CD14-positive monocyte (primary cell): Measurements from ENCODE around the gene NPHP3. TPM values are rescaled to one million over a fixed set of nuclear protein-coding genes. Genes with fewer than 3 reads are reported as not detected.

ENCODE experiments used
- DNase-seq, 3 donors: peaks; one replicate each; pipeline ENCODE4 v3.0.0-alpha.2; 2011 to 2022
- H2AFZ ChIP-seq: 2 replicates; pipeline ENCODE4 v1.6.0; 2012; ENCODE audit warnings: mild to moderate bottlenecking, low read depth, low read length, inconsistent platforms; ENCODE audit not compliant: insufficient read depth, poor library complexity, severe bottlenecking
- H3K27ac ChIP-seq, 2 donors: 1 replicate in 1 of 2; 2 replicates in 1 of 2; pipeline ENCODE4 v1.5.1; 2012 to 2013; ENCODE audit warnings: low read length in 2 of 2, control low read depth in 1 of 2, inconsistent platforms in 1 of 2, low read depth in 1 of 2, mild to moderate bottlenecking in 1 of 2
- H3K27me3 ChIP-seq, 2 donors: one replicate each; pipeline versions ENCODE4 v1.6.0 to v1.6.1; 2011 to 2013; ENCODE audit warnings: low read length in 2 of 2; ENCODE audit not compliant: control insufficient read depth in 2 of 2, insufficient read depth in 2 of 2
- H3K36me3 ChIP-seq, 2 donors: replicated peaks in 1 of 2; 1 replicate in 1 of 2; 2 replicates in 1 of 2; pipeline versions ENCODE4 v1.5.1 to v1.6.1; 2012 to 2013; ENCODE audit warnings: low read length in 2 of 2, control low read depth in 1 of 2, inconsistent platforms in 1 of 2, mild to moderate bottlenecking in 1 of 2; ENCODE audit not compliant: insufficient read depth in 2 of 2, control insufficient read depth in 1 of 2
- H3K4me1 ChIP-seq, 2 donors: 1 replicate in 1 of 2; 2 replicates in 1 of 2; pipeline versions ENCODE4 v1.5.1 to v1.6.1; 2012 to 2013; ENCODE audit warnings: low read length in 2 of 2, control low read depth in 1 of 2, inconsistent platforms in 1 of 2, mild to moderate bottlenecking in 1 of 2, moderate library complexity in 1 of 2; ENCODE audit not compliant: insufficient read depth in 2 of 2, control insufficient read depth in 1 of 2
- H3K4me2 ChIP-seq: replicated peaks from 2 replicates; pipeline ENCODE3; 2012; ENCODE audit warnings: low read length, moderate library complexity, mild to moderate bottlenecking; ENCODE audit not compliant: poor library complexity, severe bottlenecking; ENCODE audit errors: extremely low read depth
- H3K4me3 ChIP-seq, 3 experiments: fragments of 200-600 bp in 1 of 3; sonication (generic) in 1 of 3; replicated peaks in 1 of 3; 1 replicate in 2 of 3; 2 replicates in 1 of 3; pipeline ENCODE4 v1.5.1; 2011 to 2013; ENCODE audit warnings: low read length in 3 of 3, mild to moderate bottlenecking in 3 of 3, control low read depth in 2 of 3, low read depth in 2 of 3, inconsistent platforms in 1 of 3, moderate library complexity in 1 of 3
- H3K79me2 ChIP-seq: 2 replicates; pipeline ENCODE4 v1.6.0; 2012; ENCODE audit warnings: mild to moderate bottlenecking, control low read depth, inconsistent platforms, low read length, moderate library complexity; ENCODE audit not compliant: insufficient read depth
- H3K9ac ChIP-seq: 2 replicates; pipeline ENCODE4 v1.6.0; 2017; ENCODE audit warnings: low read length, mild to moderate bottlenecking; ENCODE audit not compliant: insufficient read depth, poor library complexity, severe bottlenecking
- H3K9me3 ChIP-seq, 2 donors: replicated peaks in 1 of 2; 1 replicate in 1 of 2; 2 replicates in 1 of 2; pipeline versions ENCODE4 v1.5.1 to v1.6.1; 2012 to 2013; ENCODE audit warnings: low read length in 2 of 2, control low read depth in 1 of 2; ENCODE audit not compliant: control insufficient read depth in 1 of 2, insufficient read depth in 1 of 2
- H4K20me1 ChIP-seq: 2 replicates; pipeline ENCODE4 v1.6.0; 2012; ENCODE audit warnings: mild to moderate bottlenecking, low read length, control low read depth, moderate library complexity; ENCODE audit not compliant: insufficient read depth
- H3K27ac Mint-ChIP-seq, 7 donors: one replicate each; pipeline ENCODE4 v1.8.0; 2020; ENCODE audit warnings: mild to moderate bottlenecking in 7 of 7, mixed read lengths in 7 of 7, moderate library complexity in 6 of 7, inconsistent platforms in 2 of 7
- H3K27me3 Mint-ChIP-seq, 3 donors: one replicate each; pipeline ENCODE4 v1.8.0; 2021 to 2022; ENCODE audit warnings: low read depth in 3 of 3, mild to moderate bottlenecking in 3 of 3, mixed read lengths in 3 of 3, moderate library complexity in 3 of 3, inconsistent platforms in 1 of 3
- H3K36me3 Mint-ChIP-seq, 2 donors: one replicate each; pipeline ENCODE4 v1.8.0; 2020; ENCODE audit warnings: mixed read lengths in 2 of 2, inconsistent platforms in 1 of 2, mild to moderate bottlenecking in 1 of 2
- H3K4me1 Mint-ChIP-seq: one replicate; pipeline ENCODE4 v1.8.0; 2020; ENCODE audit warnings: mild to moderate bottlenecking, mixed read lengths
- H3K4me3 Mint-ChIP-seq, 2 donors: one replicate each; pipeline ENCODE4 v1.8.0; 2020; ENCODE audit warnings: mild to moderate bottlenecking in 2 of 2, mixed read lengths in 2 of 2, moderate library complexity in 1 of 2
- H3K9me3 Mint-ChIP-seq, 7 donors: one replicate each; pipeline ENCODE4 v1.8.0; 2020 to 2022; ENCODE audit warnings: mixed read lengths in 7 of 7, mild to moderate bottlenecking in 6 of 7, moderate library complexity in 6 of 7, inconsistent platforms in 2 of 7
- WGBS: methylation state at CpG from one replicate; pipeline ENCODE4 v1.1.5; 2013; ENCODE audit warnings: missing lambda C conversion rate; ENCODE audit not compliant: insufficient coverage; 5-methylcytosine and 5-hydroxymethylcytosine counted together
- intact Hi-C, 2 donors: fragments of 100-400 bp; cut with micrococcal nuclease; formaldehyde crosslinking; loops; one replicate each; pipeline versions ENCODE4 v1.15.0 to v1.15.1; 2023
- polyA plus RNA-seq, 3 donors: library from polyadenylated mRNA; depleted of rRNA in 1 of 3; unstranded in 2 of 3; stranded (reverse) in 1 of 3; fragments of 300-500 nt in 2 of 3; fragments of >200 nt in 1 of 3; fragmentation: Illumina TruSeq in 2 of 3; gene quantifications; 1 replicate in 2 of 3; 2 replicates in 1 of 3; pipeline ENCODE4 v1.2.3, GENCODE V29; 2012 to 2021
- TF ChIP-seq, protein P1 (sequence below): fragments of 200-600 bp; IDR thresholded peaks from one replicate; pipeline ENCODE4 v1.8.0; 2022; ENCODE audit warnings: antibody characterized with exemption, mild to moderate bottlenecking

NPHP3 gene
- polyA plus RNA-seq, 3 donors, result 1.3 to 15.0 (median 2.0) TPM

- WGBS, result under 1% methylated on average over 64 of the region's 64 CpGs
- H3K4me2 ChIP-seq, result peak within 1 kb of the TSS; percentile 96
- intact Hi-C loops, result no loop called here
- peaks cover 31% of the 10 kb centered on the region for H3K4me1 Mint-ChIP-seq
- peak within 1 kb of the TSS; percentile 74 to 95 (median 91) for H3K27ac Mint-ChIP-seq
- H3K36me3 ChIP-seq, result peaks cover 0 to 2% of the 10 kb centered on the region in 2 donors
- H3K9me3 Mint-ChIP-seq, result no peaks in the 10 kb centered on the region
- peak within 1 kb of the TSS; percentile 73 to 87 for H3K27ac ChIP-seq
- H3K4me3 Mint-ChIP-seq, result peak within 1 kb of the TSS; percentile 98
- H3K4me1 ChIP-seq, result peaks cover 16 to 23% of the 10 kb centered on the region in 2 donors
- no peaks in the 10 kb centered on the region for H3K27me3 ChIP-seq
- H2AFZ ChIP-seq, result peak within 1 kb of the TSS; percentile 99
- peak; percentile 38 to 46 (median 38) for DNase-seq
- H3K9me3 ChIP-seq, result no peaks in the 10 kb centered on the region
- peak within 1 kb of the TSS; percentile 88 for H3K9ac ChIP-seq
- no peaks in the 10 kb centered on the region for H3K27me3 Mint-ChIP-seq
- no peaks in the 10 kb centered on the region for H3K36me3 Mint-ChIP-seq
- TF ChIP-seq, protein P1, sequence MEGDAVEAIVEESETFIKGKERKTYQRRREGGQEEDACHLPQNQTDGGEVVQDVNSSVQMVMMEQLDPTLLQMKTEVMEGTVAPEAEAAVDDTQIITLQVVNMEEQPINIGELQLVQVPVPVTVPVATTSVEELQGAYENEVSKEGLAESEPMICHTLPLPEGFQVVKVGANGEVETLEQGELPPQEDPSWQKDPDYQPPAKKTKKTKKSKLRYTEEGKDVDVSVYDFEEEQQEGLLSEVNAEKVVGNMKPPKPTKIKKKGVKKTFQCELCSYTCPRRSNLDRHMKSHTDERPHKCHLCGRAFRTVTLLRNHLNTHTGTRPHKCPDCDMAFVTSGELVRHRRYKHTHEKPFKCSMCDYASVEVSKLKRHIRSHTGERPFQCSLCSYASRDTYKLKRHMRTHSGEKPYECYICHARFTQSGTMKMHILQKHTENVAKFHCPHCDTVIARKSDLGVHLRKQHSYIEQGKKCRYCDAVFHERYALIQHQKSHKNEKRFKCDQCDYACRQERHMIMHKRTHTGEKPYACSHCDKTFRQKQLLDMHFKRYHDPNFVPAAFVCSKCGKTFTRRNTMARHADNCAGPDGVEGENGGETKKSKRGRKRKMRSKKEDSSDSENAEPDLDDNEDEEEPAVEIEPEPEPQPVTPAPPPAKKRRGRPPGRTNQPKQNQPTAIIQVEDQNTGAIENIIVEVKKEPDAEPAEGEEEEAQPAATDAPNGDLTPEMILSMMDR, result no peak
- peaks cover 24% of the 10 kb centered on the region for H3K79me2 ChIP-seq
- no peaks in the 10 kb centered on the region for H4K20me1 ChIP-seq
- H3K4me3 ChIP-seq, result peak within 1 kb of the TSS; percentile 62 to 96 (median 79)
Measured at GRCh38 chr3:132660052-132660810, 62.0 kb downstream of the NPHP3 start, which contains the start of gene UBA5. UBA5 (plus strand) TSS chr3:132660329; CDS start chr3:132660538, 209 bp downstream.

- Histone ChIP-seq H4K20me1 (no peaks in the 10 kb centered on the region), H3K27me3 (no peaks in the 10 kb centered on the region), H3K4me1 (peaks cover 16 to 23% of the 10 kb centered on the region in 2 donors), H3K9ac (peak within 1 kb of the TSS; percentile 88), H2AFZ (peak within 1 kb of the TSS; percentile 99), H3K36me3 (no peaks in the 10 kb centered on the region), H3K4me2 (peak within 1 kb of the TSS; percentile 96), H3K4me3 (peak within 1 kb of the TSS; percentile 62 to 96 (median 79)), H3K79me2 (peaks cover 24% of the 10 kb centered on the region), H3K27ac (peak within 1 kb of the TSS; percentile 73 to 87), H3K9me3 (no peaks in the 10 kb centered on the region)
- intact Hi-C loops, result no loop called here
- peaks cover 33% of the 10 kb centered on the region for H3K4me1 Mint-ChIP-seq
- WGBS, result 0% methylated on average over 27 of the region's 34 CpGs
- H3K27ac Mint-ChIP-seq, result peak within 1 kb of the TSS; percentile 74 to 95 (median 91)
- H3K36me3 Mint-ChIP-seq, result no peaks in the 10 kb centered on the region
- H3K27me3 Mint-ChIP-seq, result no peaks in the 10 kb centered on the region
- DNase-seq, result peak; percentile 36 to 46 (median 42)
- peak within 1 kb of the TSS; percentile 98 for H3K4me3 Mint-ChIP-seq
- TF ChIP-seq, protein P1, result peak; percentile 59
- no peaks in the 10 kb centered on the region for H3K9me3 Mint-ChIP-seq
Measured at GRCh38 chr3:132659365-132660051, 62.7 kb downstream of the NPHP3 start, which contains the start of gene ACAD11. ACAD11 (minus strand) TSS chr3:132659809; CDS start chr3:132659751, 58 bp downstream.
